Glutamatergic neuron (in vitro differentiated cells): ENCODE measurements around the gene ULBP2. TPM values are rescaled to one million over a fixed set of nuclear protein-coding genes. Genes with fewer than 3 reads are reported as not detected.

Experiments used
- DNase-seq: peaks from one replicate; pipeline ENCODE4 v3.0.0; 2022
- H3K27ac Mint-ChIP-seq: one replicate; pipeline ENCODE4 v1.8.0; 2020; ENCODE audit warnings: mild to moderate bottlenecking, mixed read lengths, inconsistent platforms; ENCODE audit not compliant: unreplicated experiment
- H3K27me3 Mint-ChIP-seq: one replicate; pipeline ENCODE4 v1.8.0; 2020; ENCODE audit warnings: mild to moderate bottlenecking, moderate library complexity, mixed read lengths, inconsistent platforms; ENCODE audit not compliant: unreplicated experiment
- H3K36me3 Mint-ChIP-seq: one replicate; pipeline ENCODE4 v1.8.0; 2020; ENCODE audit warnings: mild to moderate bottlenecking, mixed read lengths, inconsistent platforms; ENCODE audit not compliant: unreplicated experiment
- H3K4me1 Mint-ChIP-seq: one replicate; pipeline ENCODE4 v1.8.0; 2020; ENCODE audit warnings: mild to moderate bottlenecking, low read depth, mixed read lengths, inconsistent platforms; ENCODE audit not compliant: unreplicated experiment
- H3K4me3 Mint-ChIP-seq: one replicate; pipeline ENCODE4 v1.8.0; 2020; ENCODE audit warnings: mild to moderate bottlenecking, mixed read lengths, inconsistent platforms; ENCODE audit not compliant: unreplicated experiment
- H3K9me3 Mint-ChIP-seq: one replicate; pipeline ENCODE4 v1.8.0; 2020; ENCODE audit warnings: mild to moderate bottlenecking, moderate library complexity, mixed read lengths, inconsistent platforms; ENCODE audit not compliant: unreplicated experiment
- total RNA-seq: library from RNA; stranded (reverse); fragmentation: NEBNext Ultra II Directional; extraction: Animal tissue kit (Norgen Biotek cat#: 25700); gene quantifications from one replicate; pipeline ENCODE4 v1.2.1, GENCODE V29; 2021; ENCODE audit not compliant: unreplicated experiment
- TF ChIP-seq, protein P1 (sequence below): fragments of 200-600 bp; sonication (generic); IDR thresholded peaks from one replicate; pipeline ENCODE4 v1.5.0; 2021; ENCODE audit not compliant: partially characterized antibody, unreplicated experiment

ULBP2 gene
- total RNA-seq, 1 donor from 2014 or later: 5.4 TPM

- no peaks in the 10 kb centered on the region for H3K4me1 Mint-ChIP-seq
- TF ChIP-seq, protein P1, sequence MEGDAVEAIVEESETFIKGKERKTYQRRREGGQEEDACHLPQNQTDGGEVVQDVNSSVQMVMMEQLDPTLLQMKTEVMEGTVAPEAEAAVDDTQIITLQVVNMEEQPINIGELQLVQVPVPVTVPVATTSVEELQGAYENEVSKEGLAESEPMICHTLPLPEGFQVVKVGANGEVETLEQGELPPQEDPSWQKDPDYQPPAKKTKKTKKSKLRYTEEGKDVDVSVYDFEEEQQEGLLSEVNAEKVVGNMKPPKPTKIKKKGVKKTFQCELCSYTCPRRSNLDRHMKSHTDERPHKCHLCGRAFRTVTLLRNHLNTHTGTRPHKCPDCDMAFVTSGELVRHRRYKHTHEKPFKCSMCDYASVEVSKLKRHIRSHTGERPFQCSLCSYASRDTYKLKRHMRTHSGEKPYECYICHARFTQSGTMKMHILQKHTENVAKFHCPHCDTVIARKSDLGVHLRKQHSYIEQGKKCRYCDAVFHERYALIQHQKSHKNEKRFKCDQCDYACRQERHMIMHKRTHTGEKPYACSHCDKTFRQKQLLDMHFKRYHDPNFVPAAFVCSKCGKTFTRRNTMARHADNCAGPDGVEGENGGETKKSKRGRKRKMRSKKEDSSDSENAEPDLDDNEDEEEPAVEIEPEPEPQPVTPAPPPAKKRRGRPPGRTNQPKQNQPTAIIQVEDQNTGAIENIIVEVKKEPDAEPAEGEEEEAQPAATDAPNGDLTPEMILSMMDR: no peak
- DNase-seq: no peak
- no peak overlapping the region for H3K27ac Mint-ChIP-seq
- H3K4me3 Mint-ChIP-seq: no peak overlapping the region
- peaks cover 7% of the 10 kb centered on the region for H3K27me3 Mint-ChIP-seq
- H3K9me3 Mint-ChIP-seq: peaks cover 11% of the 10 kb centered on the region
- H3K36me3 Mint-ChIP-seq: peaks cover 11% of the 10 kb centered on the region
Observed at GRCh38 chr6:149904661-149905370, 37.0 kb upstream of the ULBP2 start.

GRCh38 chr6:149905371-149905910 lies 36.4 kb upstream of the ULBP2 start:
- Mint-ChIP-seq H3K9me3 (peaks cover 11% of the 10 kb centered on the region), H3K4me1 (no peaks in the 10 kb centered on the region), H3K27me3 (peaks cover 7% of the 10 kb centered on the region), H3K4me3 (no peak overlapping the region), H3K27ac (no peak overlapping the region), H3K36me3 (peaks cover 11% of the 10 kb centered on the region)
- TF ChIP-seq, protein P1: no peak
- no peak for DNase-seq

DNA sequence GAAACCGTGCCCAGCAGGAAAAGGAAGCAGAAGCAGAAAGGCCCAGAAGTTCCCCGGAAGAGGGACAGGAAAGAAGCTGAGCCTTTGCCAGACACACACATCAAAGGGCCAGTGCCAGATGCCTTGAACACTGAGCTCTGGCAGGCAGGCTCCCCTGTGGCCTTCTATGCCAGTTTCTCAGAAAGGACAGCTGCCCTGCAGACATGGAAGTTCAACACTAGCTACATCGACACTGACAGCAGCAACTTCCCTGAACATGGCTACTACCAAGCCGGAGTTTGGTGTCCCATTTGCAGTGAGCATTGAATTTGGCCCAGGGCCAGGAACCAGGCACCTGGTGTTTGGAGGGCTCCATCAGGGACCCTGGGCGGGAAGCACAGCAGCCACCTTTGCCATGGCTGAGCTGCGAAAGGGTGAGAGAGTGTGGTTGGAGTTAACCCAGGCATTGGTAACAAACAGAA lies 35.9 kb upstream of the ULBP2 start:
- H3K36me3 Mint-ChIP-seq: peaks cover 11% of the 10 kb centered on the region
- DNase-seq: no peak
- peaks cover 12% of the 10 kb centered on the region for H3K9me3 Mint-ChIP-seq
- peaks cover 7% of the 10 kb centered on the region for H3K27me3 Mint-ChIP-seq
- no peaks in the 10 kb centered on the region for H3K4me1 Mint-ChIP-seq
- TF ChIP-seq, protein P1: no peak
- no peak overlapping the region for H3K27ac Mint-ChIP-seq
- no peak overlapping the region for H3K4me3 Mint-ChIP-seq

- H3K27ac Mint-ChIP-seq: no peak overlapping the region
- H3K27me3 Mint-ChIP-seq: peaks cover 7% of the 10 kb centered on the region
Observed at GRCh38 chr6:149906405-149906804, 35.4 kb upstream of the ULBP2 start.

More at GRCh38 chr6:149906405-149906804, 35.4 kb upstream of the ULBP2 start:
- H3K4me1 Mint-ChIP-seq: no peaks in the 10 kb centered on the region
- no peak overlapping the region for H3K4me3 Mint-ChIP-seq
- peaks cover 13% of the 10 kb centered on the region for H3K9me3 Mint-ChIP-seq
- peaks cover 11% of the 10 kb centered on the region for H3K36me3 Mint-ChIP-seq
- TF ChIP-seq, protein P1: no peak
- no peak for DNase-seq
